Ovary (tissue), 9 donors: ENCODE results near the gene SMIM41. TPM values are rescaled to one million over a fixed set of nuclear protein-coding genes. Genes with fewer than 3 reads are reported as not detected.
A peak's percentile ranks its signal among the peaks of the same experiment; 100 is the strongest.

ENCODE experiments used
- DNase-seq, 5 donors: peaks; one replicate each; pipeline ENCODE4 v3.0.0-alpha.2; 2019 to 2020
- H3K27ac ChIP-seq, 2 donors: fragments of 200-600 bp; one replicate each; pipeline versions ENCODE4 v1.5.1 to v1.8.0; 2019 to 2022
- H3K27me3 ChIP-seq: fragments of 200-600 bp; one replicate; pipeline ENCODE4 v1.8.0; 2022
- H3K36me3 ChIP-seq: fragments of 200-600 bp; sonication (generic); one replicate; pipeline ENCODE4 v1.5.1; 2019
- H3K4me1 ChIP-seq: one replicate; pipeline ENCODE4 v1.8.1; 2013; ENCODE audit warnings: mild to moderate bottlenecking, moderate library complexity; ENCODE audit not compliant: insufficient read depth
- H3K4me3 ChIP-seq: fragments of 200-600 bp; sonication (generic); one replicate; pipeline ENCODE4 v1.5.1; 2017
- H3K9me3 ChIP-seq, 2 donors: fragments of 200-600 bp in 1 of 2; sonication (generic) in 1 of 2; one replicate each; pipeline versions ENCODE4 v1.5.1 to v1.8.1; 2013 to 2019; ENCODE audit warnings: mild to moderate bottlenecking in 1 of 2, moderate library complexity in 1 of 2
- EP300 ChIP-seq: sonication (generic); formaldehyde crosslinking; IDR thresholded peaks from one replicate; pipeline ENCODE4 v1.6.1; 2017; ENCODE audit warnings: antibody characterized with exemption
- POLR2A ChIP-seq: fragments of 450-650 bp; IDR thresholded peaks from one replicate; pipeline ENCODE4 v1.6.1; 2017; ENCODE audit warnings: antibody characterized with exemption, mild to moderate bottlenecking, moderate library complexity
- WGBS, 3 donors: extraction: QIAGEN DNeasy Blood & Tissue Kit in 1 of 3; methylation state at CpG; one replicate each; pipeline versions ENCODE4 v1.1.5 to v1.1.7; 2013 to 2017; 5-methylcytosine and 5-hydroxymethylcytosine counted together
- intact Hi-C, 4 donors: fragments of 100-400 bp; cut with DNase I; formaldehyde crosslinking; loops; one replicate each; pipeline versions ENCODE4 v1.11.0 to v1.15.1; 2022 to 2023
- polyA plus RNA-seq, 2 donors: library from polyadenylated mRNA; stranded (reverse); fragments of 200-250 nt in 1 of 2; fragments of 350-450 nt in 1 of 2; fragmentation: Illumina TruSeq in 1 of 2; extraction: RNeasy Lipid Tissue Mini Kit (QIAGEN cat#74804) in 1 of 2; gene quantifications; one replicate each; pipeline ENCODE4 v1.2.3, GENCODE V29; 2013 to 2014
- total RNA-seq, 7 donors: library from RNA; depleted of rRNA in 2 of 7; stranded (reverse); fragments of >200 nt in 2 of 7; fragmentation: NEBNext Ultra II Directional in 3 of 7; extraction: Animal tissue kit (Norgen Biotek cat#: 25700) in 3 of 7; gene quantifications; one replicate each; pipeline versions ENCODE4 v1.1.0 to v1.2.4, GENCODE V29; 2016 to 2023
- TF ChIP-seq, protein P1 (sequence below), 3 donors: fragments of 450-650 bp in 2 of 3; fragments of 200-600 bp in 1 of 3; IDR thresholded peaks; one replicate each; pipeline versions ENCODE4 v1.5.1 to v1.8.0; 2016 to 2022; ENCODE audit warnings: antibody characterized with exemption in 3 of 3, mild to moderate bottlenecking in 1 of 3
- donor health status: DM: no; HTN: no; CAD: no; lungs with moderate emphysema.
- donor health status: DM: no; HTN: no; CAD: no.
- donor health status: Bipolar disorder and iron deficiency.
- donor health status: DM: yes; HTN: yes; CAD: no.
- donor health status: DM: no; HTN: no; CAD: no.
- donor health status: DM: yes; HTN: yes; CAD: no.

Gene SMIM41
- total and polyA plus RNA-seq, 9 donors = 0.32 to 4.5 (median 2.8) TPM

DNA sequence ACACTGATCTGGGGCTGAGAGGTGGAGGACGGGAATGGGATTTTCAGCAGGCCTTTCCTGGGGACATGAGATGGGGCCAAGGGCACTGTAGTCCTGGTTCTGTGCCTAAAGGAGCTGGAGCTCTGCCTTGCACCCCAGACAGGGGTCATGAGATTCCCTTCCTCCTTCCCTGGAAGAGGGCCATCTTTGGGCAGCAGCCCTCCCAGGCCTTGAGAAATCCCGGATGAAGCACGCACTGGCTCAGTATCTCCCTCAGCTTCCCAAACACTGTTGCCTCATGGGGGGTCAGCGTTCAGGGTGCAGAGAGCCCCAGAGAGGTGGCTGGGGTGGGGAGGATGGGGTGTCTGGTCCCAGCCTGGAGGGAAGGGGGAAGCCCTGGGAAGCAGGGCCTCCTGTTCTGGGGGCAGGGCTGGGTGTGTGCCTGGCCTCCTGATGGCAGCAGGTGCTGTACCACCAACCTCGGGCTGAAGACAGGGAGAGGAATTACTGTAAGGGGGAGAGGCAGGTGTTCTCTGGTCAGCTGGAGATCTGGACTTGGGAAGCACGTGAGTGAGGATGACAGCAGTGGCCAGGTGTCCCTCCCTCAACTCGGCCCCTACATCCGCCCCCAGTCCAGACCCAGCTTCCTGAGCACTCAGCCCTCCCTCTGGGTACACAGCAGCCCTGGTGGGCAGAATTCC, 36.7 kb upstream of the SMIM41 start:
- H3K4me1 ChIP-seq = peaks cover 24% of the 10 kb centered on the region
- H3K27ac ChIP-seq = peak overlapping the region; percentile 92 to 94
- H3K27me3 ChIP-seq = no peaks in the 10 kb centered on the region
- intact Hi-C loops = loop anchor here in 1 of 4 donors (10.0 kb wide), 1 partner anchor 1002 kb away; no protein-coding TSS in a partner anchor
- no peak overlapping the region for H3K4me3 ChIP-seq
- TF ChIP-seq POLR2A = no peak
- TF ChIP-seq, protein P1, sequence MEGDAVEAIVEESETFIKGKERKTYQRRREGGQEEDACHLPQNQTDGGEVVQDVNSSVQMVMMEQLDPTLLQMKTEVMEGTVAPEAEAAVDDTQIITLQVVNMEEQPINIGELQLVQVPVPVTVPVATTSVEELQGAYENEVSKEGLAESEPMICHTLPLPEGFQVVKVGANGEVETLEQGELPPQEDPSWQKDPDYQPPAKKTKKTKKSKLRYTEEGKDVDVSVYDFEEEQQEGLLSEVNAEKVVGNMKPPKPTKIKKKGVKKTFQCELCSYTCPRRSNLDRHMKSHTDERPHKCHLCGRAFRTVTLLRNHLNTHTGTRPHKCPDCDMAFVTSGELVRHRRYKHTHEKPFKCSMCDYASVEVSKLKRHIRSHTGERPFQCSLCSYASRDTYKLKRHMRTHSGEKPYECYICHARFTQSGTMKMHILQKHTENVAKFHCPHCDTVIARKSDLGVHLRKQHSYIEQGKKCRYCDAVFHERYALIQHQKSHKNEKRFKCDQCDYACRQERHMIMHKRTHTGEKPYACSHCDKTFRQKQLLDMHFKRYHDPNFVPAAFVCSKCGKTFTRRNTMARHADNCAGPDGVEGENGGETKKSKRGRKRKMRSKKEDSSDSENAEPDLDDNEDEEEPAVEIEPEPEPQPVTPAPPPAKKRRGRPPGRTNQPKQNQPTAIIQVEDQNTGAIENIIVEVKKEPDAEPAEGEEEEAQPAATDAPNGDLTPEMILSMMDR (IDR thresholded peaks at IDR 0.05) = no peak
- TF ChIP-seq EP300 = peak; percentile 31
- H3K9me3 ChIP-seq = no peaks in the 10 kb centered on the region
- no peaks in the 10 kb centered on the region for H3K36me3 ChIP-seq
- peak; percentile 61 to 72 (median 68) for DNase-seq
- WGBS, 3 donors = 65 to 69% (median 67%) methylated on average over 8 of the region's 8 CpGs

DNA sequence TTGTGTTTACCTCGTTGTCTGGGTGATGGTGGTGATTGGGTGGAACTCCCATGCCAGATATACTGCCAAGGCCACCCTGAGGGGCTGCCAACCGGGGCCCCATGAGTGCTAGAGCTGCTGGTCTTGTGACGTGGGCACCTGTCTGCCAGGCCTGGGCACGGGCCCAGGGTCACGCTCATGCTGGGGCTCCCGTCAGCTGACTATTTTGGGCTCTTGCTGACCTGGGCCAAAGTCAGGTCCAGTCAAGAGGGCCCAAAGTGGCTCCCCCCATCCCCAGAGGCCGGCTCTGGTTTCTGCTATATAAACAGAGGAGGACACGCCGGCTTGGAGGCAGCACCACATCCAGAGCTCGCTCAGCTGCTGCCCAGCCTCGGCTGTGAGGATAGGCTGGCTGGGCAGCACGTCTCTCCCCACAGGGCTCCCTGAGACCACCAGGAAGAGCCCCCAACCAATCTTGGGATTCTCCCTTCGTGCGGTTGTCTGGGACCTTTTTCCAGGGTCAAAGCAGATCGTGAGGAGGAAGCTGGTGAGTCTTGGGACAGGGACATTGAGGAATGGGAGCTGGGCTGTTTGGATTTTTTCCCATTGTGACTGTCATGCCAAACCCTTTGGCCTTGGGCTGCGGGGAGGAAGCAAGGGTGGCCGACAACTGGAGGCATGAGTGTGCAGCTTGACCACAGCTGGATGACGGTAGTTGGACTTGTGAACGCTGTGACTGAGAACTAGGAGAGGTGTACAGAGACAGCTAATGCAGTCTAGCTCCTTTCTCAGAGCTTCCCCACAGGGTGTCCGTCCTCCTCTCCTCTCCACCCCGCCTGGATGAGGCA, 35.9 kb upstream of the SMIM41 start:
- H3K4me1 ChIP-seq = peaks cover 24% of the 10 kb centered on the region
- no peaks in the 10 kb centered on the region for H3K36me3 ChIP-seq
- H3K27me3 ChIP-seq = no peaks in the 10 kb centered on the region
- peak overlapping the region; percentile 92 to 94 for H3K27ac ChIP-seq
- H3K4me3 ChIP-seq = no peak overlapping the region
- intact Hi-C loops = loop anchor here in 1 of 4 donors (10.0 kb wide), 1 partner anchor 1001 kb away; no protein-coding TSS in a partner anchor
- 53 to 61% (median 59%) methylated on average over 19 to 21 of the region's 21 CpGs for whole genome bisulfite sequencing, 3 donors
- peak; percentile 37 to 67 (median 64) for DNase-seq
- no peak for TF ChIP-seq POLR2A
- no peaks in the 10 kb centered on the region for H3K9me3 ChIP-seq

DNA sequence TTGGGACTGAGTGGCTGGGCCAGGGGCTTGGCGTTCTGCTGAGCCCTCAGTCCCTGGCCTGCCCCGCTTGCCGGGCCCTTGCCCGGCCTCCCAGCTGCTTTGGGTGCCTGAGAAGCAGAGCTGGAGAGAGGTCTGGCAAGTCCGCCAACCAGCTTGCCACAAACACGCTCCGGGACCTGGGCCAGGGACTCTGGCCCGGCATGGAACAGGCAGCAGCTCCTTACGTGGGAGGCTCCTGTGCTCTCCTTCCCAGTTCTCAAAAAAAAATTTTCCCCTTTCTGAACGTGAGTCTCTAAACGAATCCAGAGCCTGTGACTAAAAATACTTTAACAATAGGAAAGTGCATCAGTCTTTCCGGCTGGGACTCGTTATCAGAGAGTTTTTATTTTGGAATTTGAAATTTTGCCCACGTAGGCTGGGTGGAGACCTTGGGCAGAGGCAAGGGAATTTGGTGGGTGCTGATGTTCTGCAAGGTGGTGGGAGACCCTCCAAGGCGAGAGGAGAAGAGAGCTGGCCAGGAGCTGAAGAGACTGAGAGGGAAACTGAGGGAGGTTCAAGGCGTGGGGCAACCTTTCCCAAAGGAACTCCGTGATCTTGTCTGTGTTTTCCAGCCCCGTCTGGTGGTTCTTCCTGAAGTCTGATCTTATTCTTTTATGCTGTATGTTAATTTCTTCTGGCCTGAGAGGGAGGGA, 35.1 kb upstream of the SMIM41 start:
- DNase-seq = peak; percentile 92 to 96 (median 94)

GRCh38 chr12:52045794-52046199, 33.7 kb upstream of the SMIM41 start:
- H3K4me3 ChIP-seq = no peak overlapping the region
- WGBS, 3 donors = 37 to 48% (median 42%) methylated on average over 4 of the region's 4 CpGs
- H3K27me3 ChIP-seq = no peaks in the 10 kb centered on the region
- peak in 4 of 5 donors; percentile 40 to 63 (median 52) for DNase-seq
- H3K27ac ChIP-seq = peak overlapping the region; percentile 92 to 94
- H3K9me3 ChIP-seq = no peaks in the 10 kb centered on the region
- TF ChIP-seq, protein P1 (IDR thresholded peaks at IDR 0.05) = no peak
- no peak for TF ChIP-seq EP300
- TF ChIP-seq POLR2A = no peak
- H3K36me3 ChIP-seq = no peaks in the 10 kb centered on the region
- intact Hi-C loops = loop anchor here in 1 of 4 donors (10.0 kb wide), 1 partner anchor 999 kb away; no protein-coding TSS in a partner anchor
- peaks cover 28% of the 10 kb centered on the region for H3K4me1 ChIP-seq

More for the DNA sequence above, 35.1 kb upstream of the SMIM41 start:
- Histone ChIP-seq H3K4me1 (peaks cover 24% of the 10 kb centered on the region), H3K27me3 (no peaks in the 10 kb centered on the region), H3K9me3 (no peaks in the 10 kb centered on the region), H3K36me3 (no peaks in the 10 kb centered on the region), H3K4me3 (no peak overlapping the region), H3K27ac (peak overlapping the region; percentile 92 to 94)
- TF ChIP-seq, protein P1 (IDR thresholded peaks at IDR 0.05) = no peak
- TF ChIP-seq POLR2A = peak; percentile 24
- peak; percentile 43 for TF ChIP-seq EP300
- WGBS, 3 donors = 5 to 11% (median 6%) methylated on average over 18 of the region's 18 CpGs
- intact Hi-C loops = loop anchor here in 1 of 4 donors (10.0 kb wide), 1 partner anchor 1000 kb away; no protein-coding TSS in a partner anchor
